ENCODE measurements around the gene METTL27.

The METTL27 gene

DNA sequence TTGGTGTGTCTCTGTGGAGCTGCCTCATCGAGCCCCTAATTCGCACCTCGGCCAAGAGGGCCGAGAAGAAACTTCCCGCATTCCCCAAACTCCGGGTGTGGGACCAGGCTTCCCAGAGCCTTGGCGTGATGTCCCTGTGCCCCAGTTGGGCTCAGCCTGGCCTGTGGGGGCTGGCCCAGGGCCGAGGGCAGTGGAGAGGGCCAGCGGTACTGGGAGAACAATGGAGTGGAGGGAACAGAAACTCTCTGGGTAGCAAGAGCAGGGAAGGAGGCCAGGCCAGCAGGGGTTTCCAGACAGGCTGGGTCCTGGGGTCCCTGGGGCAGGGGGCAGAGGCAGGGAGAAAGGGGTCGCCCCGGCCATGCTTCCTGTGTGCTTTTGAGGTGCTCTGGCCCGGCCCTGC is 34.7 kb upstream of the METTL27 start:
- no peak overlapping the region for H3K4me3 ChIP-seq (ENCODE audit: control insufficient read depth, low read depth, low read length)
- DNase-seq (ENCODE audit: low read depth), result no peak
- TF ChIP-seq, protein P1, sequence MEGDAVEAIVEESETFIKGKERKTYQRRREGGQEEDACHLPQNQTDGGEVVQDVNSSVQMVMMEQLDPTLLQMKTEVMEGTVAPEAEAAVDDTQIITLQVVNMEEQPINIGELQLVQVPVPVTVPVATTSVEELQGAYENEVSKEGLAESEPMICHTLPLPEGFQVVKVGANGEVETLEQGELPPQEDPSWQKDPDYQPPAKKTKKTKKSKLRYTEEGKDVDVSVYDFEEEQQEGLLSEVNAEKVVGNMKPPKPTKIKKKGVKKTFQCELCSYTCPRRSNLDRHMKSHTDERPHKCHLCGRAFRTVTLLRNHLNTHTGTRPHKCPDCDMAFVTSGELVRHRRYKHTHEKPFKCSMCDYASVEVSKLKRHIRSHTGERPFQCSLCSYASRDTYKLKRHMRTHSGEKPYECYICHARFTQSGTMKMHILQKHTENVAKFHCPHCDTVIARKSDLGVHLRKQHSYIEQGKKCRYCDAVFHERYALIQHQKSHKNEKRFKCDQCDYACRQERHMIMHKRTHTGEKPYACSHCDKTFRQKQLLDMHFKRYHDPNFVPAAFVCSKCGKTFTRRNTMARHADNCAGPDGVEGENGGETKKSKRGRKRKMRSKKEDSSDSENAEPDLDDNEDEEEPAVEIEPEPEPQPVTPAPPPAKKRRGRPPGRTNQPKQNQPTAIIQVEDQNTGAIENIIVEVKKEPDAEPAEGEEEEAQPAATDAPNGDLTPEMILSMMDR (IDR thresholded peaks at IDR 0.05; ENCODE audit: control insufficient read depth, insufficient read depth, low read depth, low read length, missing control alignments), result no peak

- DNase-seq (ENCODE audit: low read depth), result no peak
- no peak overlapping the region for H3K4me3 ChIP-seq (ENCODE audit: control insufficient read depth, low read depth, low read length)
- TF ChIP-seq, protein P1 (IDR thresholded peaks at IDR 0.05; ENCODE audit: control insufficient read depth, insufficient read depth, low read depth, low read length, missing control alignments), result no peak
These were observed 34.0 kb upstream of the METTL27 start for GRCh38 chr7:73876361-73876760.

DNA sequence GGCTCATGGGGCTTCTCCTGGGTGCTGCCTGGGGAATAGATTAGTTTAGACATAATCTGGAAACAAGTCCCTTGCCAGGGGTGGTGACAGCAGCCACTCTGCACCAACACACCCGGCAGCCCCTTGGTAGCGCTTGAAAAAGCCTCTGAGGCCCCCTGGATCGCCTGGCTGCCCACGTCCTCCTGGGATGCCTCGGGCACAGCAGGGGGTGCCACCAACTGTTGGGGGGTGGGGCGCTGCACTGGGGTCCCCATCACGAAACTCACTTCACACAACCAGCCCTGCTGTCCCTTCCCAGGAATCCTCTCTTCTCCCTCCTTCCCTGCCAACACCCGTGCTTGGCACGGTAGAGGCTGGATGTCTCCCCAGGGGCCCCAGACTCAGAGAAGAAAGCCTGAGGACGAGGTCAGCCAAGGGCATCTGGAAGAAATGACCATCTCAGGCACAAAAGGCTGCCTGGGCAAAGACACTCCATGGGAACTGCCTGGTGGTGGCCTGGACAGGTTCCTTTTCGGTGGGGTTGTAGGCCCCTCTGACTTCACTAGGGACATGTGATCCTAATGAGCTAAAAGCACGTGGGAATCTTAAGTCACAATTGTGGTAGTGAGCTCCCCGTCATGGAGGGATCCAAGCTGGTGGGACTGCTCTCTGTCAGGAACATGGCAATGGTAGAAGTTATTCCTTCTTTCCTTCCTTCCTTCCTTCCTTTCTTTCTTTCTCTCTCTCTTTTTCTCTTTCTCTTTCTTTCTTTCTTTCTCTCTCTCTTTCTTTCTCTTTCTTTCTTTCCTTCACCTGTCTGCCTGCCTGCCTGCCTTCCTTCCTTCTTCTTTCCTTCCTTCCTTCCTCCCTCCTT is 30.0 kb upstream of the METTL27 start:
- H3K4me3 ChIP-seq (ENCODE audit: control insufficient read depth, low read depth, low read length), result no peak overlapping the region
- no peak for DNase-seq (ENCODE audit: low read depth)
- TF ChIP-seq, protein P1 (IDR thresholded peaks at IDR 0.05; ENCODE audit: control insufficient read depth, insufficient read depth, low read depth, low read length, missing control alignments), result no peak

- H3K4me3 ChIP-seq (ENCODE audit: control insufficient read depth, low read depth, low read length), result no peak overlapping the region
- TF ChIP-seq, protein P1 (IDR thresholded peaks at IDR 0.05; ENCODE audit: control insufficient read depth, insufficient read depth, low read depth, low read length, missing control alignments), result no peak
- DNase-seq (ENCODE audit: low read depth), result no peak
These were observed 29.1 kb upstream of the METTL27 start for GRCh38 chr7:73871163-73872011.

DNA sequence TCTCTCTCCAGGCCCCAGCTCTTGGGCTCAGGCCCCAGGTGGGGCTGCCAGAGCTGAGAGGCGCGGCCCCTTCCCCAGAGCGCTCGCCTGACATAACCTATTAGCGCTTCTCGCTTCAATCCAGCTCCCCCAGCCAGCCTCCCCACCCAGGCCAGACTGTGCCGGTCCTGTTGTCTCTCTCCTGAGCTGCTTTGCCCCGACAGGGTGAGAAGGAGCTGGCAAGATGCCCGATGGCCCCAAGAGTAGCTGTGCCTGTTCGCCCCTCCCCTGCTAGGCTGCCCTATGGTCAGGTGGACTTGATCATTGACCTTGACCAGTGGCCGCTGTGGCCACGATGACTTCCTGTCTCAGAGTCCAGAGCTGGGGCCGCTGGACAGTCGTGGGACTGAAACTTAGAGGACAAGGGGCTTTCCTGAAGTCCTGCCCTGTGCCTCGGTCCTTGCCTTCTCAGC is 27.8 kb upstream of the METTL27 start:
- H3K4me3 ChIP-seq (ENCODE audit: control insufficient read depth, low read depth, low read length), result no peak overlapping the region
- TF ChIP-seq, protein P1 (IDR thresholded peaks at IDR 0.05; ENCODE audit: control insufficient read depth, insufficient read depth, low read depth, low read length, missing control alignments), result no peak
- DNase-seq (ENCODE audit: low read depth), result no peak

- no peak overlapping the region for H3K4me3 ChIP-seq (ENCODE audit: control insufficient read depth, low read depth, low read length)
- DNase-seq (ENCODE audit: low read depth), result no peak
- TF ChIP-seq, protein P1 (IDR thresholded peaks at IDR 0.05; ENCODE audit: control insufficient read depth, insufficient read depth, low read depth, low read length, missing control alignments), result no peak
These were observed 26.9 kb upstream of the METTL27 start for GRCh38 chr7:73869011-73869798.

All from AG09309 (cell line).